ENCODE data around the gene CPLANE2. TPM values are rescaled to one million over a fixed set of nuclear protein-coding genes. Genes with fewer than 3 reads are reported as not detected.

Gene CPLANE2
- total RNA-seq, 1 experiment from 2014 or later, result 6.3 TPM

DNA sequence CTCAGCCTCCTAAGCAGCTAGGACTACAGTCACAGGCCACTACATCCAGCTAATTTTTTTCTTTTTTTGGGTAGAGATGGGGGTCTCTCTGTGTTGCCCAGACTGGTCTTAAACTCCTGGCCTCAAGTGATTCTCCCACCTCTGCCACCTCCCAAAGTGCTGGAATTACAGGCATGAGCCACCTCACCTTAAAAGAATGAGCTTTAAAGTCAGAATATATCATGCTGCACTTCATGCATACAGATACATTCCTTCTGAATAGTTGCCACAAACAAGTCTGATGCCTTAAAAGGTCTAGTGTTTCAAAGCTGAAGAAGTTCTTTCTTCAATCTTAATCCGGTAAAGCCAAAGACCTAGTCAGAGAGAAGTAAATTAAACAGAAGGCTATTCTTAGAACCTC is 23.8 kb upstream of the CPLANE2 start:
- no peak overlapping the region for H2BK12ac ChIP-seq (ENCODE audit: insufficient read length, low read depth, low read length)
- H3K4me1 Mint-ChIP-seq, result peaks cover 6 to 14% of the 10 kb centered on the region in 2 experiments
- no peak overlapping the region for H3K18ac ChIP-seq (ENCODE audit: insufficient read length, low read depth, low read length)
- no peaks in the 10 kb centered on the region for H3K23me2 ChIP-seq (ENCODE audit: insufficient read length, low read depth, low read length, poor library complexity, severe bottlenecking)
- no peaks in the 10 kb centered on the region for H3K9me3 Mint-ChIP-seq
- H2AFZ ChIP-seq (ENCODE audit: low read length), result no peak overlapping the region
- no peaks in the 10 kb centered on the region for H3K27me3 ChIP-seq (ENCODE audit: insufficient read depth, low read length)
- H3K27me3 Mint-ChIP-seq (ENCODE audit: low read depth), result no peaks in the 10 kb centered on the region
- DNase-seq, result no peak
- H4K5ac ChIP-seq (ENCODE audit: insufficient read length, low read depth, low read length), result no peak overlapping the region
- no peaks in the 10 kb centered on the region for H3K79me2 ChIP-seq (ENCODE audit: insufficient read depth, low read length)
- H2BK20ac ChIP-seq (ENCODE audit: low read depth, low read length, poor library complexity, severe bottlenecking), result no peak overlapping the region
- no peaks in the 10 kb centered on the region for H4K20me1 ChIP-seq (ENCODE audit: control insufficient read depth, insufficient read depth, insufficient read length)
- no peak overlapping the region for H2AK5ac ChIP-seq (ENCODE audit: insufficient read length, low read length)
- H2BK15ac ChIP-seq (ENCODE audit: low read depth, low read length), result no peak overlapping the region
- no peak overlapping the region for H3T11ph ChIP-seq (ENCODE audit: low read length)
- H4K8ac ChIP-seq (replicated peaks; ENCODE audit: insufficient read length, low read depth, low read length), result no peak overlapping the region
- no peak overlapping the region for H3K9ac ChIP-seq (ENCODE audit: extremely low read depth, insufficient read length, low read length)
- H3K14ac ChIP-seq (ENCODE audit: insufficient read depth, low read length), result no peak overlapping the region
- peaks cover 1 to 3% (median 2%) of the 10 kb centered on the region in 3 experiments; a peak in 3 of 7 replicates for H3K36me3 Mint-ChIP-seq (ENCODE audit: insufficient read depth in 1 of 3, low read depth in 3 of 3)
- H2BK5ac ChIP-seq (ENCODE audit: insufficient read length, low read length), result no peak overlapping the region
- H3K79me1 ChIP-seq (ENCODE audit: insufficient read depth, low read depth, low read length, poor library complexity, severe bottlenecking), result no peaks in the 10 kb centered on the region
- H4K91ac ChIP-seq (ENCODE audit: insufficient read length, low read depth, low read length), result no peak overlapping the region
- no peak overlapping the region for H2BK120ac ChIP-seq (ENCODE audit: low read depth, low read length, poor library complexity, severe bottlenecking)
- H3K4me2 ChIP-seq (ENCODE audit: insufficient read depth, insufficient read length, low read length), result no peak overlapping the region
- no peak overlapping the region for H3K23ac ChIP-seq (ENCODE audit: insufficient read length, low read depth, low read length)
- no peaks in the 10 kb centered on the region for H3K9me3 ChIP-seq (ENCODE audit: control insufficient read depth, low read depth, low read length)
- no CpG with 5 or more reads among the region's 1 CpG for WGBS (ENCODE audit: extremely low coverage, insufficient read length, low lambda C conversion rate)
- H3K4ac ChIP-seq (ENCODE audit: low read depth, low read length), result no peak overlapping the region
- no peak overlapping the region for H3K4me3 Mint-ChIP-seq
- no peak overlapping the region for H3K56ac ChIP-seq (ENCODE audit: insufficient read length, low read depth, low read length)
- no peak overlapping the region for H3K27ac ChIP-seq (ENCODE audit: insufficient read length, low read depth, low read length)
- no peaks in the 10 kb centered on the region for H3K4me1 ChIP-seq (ENCODE audit: insufficient read depth, low read length)
- TF ChIP-seq, protein P1, sequence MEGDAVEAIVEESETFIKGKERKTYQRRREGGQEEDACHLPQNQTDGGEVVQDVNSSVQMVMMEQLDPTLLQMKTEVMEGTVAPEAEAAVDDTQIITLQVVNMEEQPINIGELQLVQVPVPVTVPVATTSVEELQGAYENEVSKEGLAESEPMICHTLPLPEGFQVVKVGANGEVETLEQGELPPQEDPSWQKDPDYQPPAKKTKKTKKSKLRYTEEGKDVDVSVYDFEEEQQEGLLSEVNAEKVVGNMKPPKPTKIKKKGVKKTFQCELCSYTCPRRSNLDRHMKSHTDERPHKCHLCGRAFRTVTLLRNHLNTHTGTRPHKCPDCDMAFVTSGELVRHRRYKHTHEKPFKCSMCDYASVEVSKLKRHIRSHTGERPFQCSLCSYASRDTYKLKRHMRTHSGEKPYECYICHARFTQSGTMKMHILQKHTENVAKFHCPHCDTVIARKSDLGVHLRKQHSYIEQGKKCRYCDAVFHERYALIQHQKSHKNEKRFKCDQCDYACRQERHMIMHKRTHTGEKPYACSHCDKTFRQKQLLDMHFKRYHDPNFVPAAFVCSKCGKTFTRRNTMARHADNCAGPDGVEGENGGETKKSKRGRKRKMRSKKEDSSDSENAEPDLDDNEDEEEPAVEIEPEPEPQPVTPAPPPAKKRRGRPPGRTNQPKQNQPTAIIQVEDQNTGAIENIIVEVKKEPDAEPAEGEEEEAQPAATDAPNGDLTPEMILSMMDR (conservative IDR thresholded peaks at IDR 0.05), result no peak
- H3K27ac Mint-ChIP-seq, result no peak overlapping the region

All from H9 (cell line).